Measurements from ENCODE around the gene MUC15. TPM values are rescaled to one million over a fixed set of nuclear protein-coding genes. Genes with fewer than 3 reads are reported as not detected.

The MUC15 gene
- total and polyA plus RNA-seq, 2 donors (not counting 1 experiment from before 2014, with no cell fraction given), result not detected

DNA sequence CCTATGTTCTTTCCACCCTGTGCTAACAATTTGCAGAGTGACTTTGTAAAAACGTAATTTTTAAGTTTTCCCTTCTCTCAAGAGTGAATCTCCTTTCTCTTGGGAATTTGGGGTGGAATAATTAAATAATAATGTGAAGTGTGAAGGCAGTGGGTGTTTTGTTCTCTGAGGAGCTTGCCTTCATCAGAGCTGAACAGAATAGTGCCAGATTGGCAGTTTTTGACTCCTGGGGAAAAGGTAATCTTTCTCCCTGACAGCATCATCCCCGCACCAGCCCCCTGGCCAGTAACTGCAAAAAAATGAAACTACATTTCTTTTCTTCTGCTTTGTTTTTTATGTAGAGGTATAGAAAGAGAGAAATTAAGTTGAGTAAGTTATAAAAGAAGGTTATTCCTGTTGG, 59.9 kb downstream of the MUC15 start:
- Histone ChIP-seq H3K79me2 (ENCODE audit: control insufficient read depth, insufficient read depth, low read length) (no peaks in the 10 kb centered on the region), H3K36me3 (replicated peaks in 1 of 2; ENCODE audit: control extremely low read depth in 1 of 2, control insufficient read depth in 1 of 2, extremely low read depth in 1 of 2, insufficient read depth in 2 of 2, low read length in 1 of 2) (no peaks in the 10 kb centered on the region), H3K4me1 (ENCODE audit: control insufficient read depth in 2 of 2, insufficient read depth in 2 of 2, low read length in 2 of 2) (no peaks in the 10 kb centered on the region), H4K20me1 (ENCODE audit: control insufficient read depth, insufficient read depth, low read length, poor library complexity, severe bottlenecking) (no peaks in the 10 kb centered on the region), H3K4me3 (ENCODE audit: control extremely low read depth in 1 of 5, extremely low read depth in 1 of 5, insufficient read depth in 1 of 5, low read depth in 2 of 5, low read length in 4 of 5) (no peak overlapping the region), H2AFZ (ENCODE audit: insufficient read depth, low read depth, low read length, poor library complexity, severe bottlenecking) (no peak overlapping the region), H3K9me3 (ENCODE audit: control extremely low read depth in 1 of 3, control insufficient read depth in 2 of 3, insufficient read depth in 1 of 3, low read length in 2 of 3) (no peaks in the 10 kb centered on the region), H3K4me2 (replicated peaks; ENCODE audit: low read depth, low read length, poor library complexity, severe bottlenecking) (no peak overlapping the region), H3K9ac (ENCODE audit: low read length) (no peak overlapping the region), H3K27ac (ENCODE audit: low read length in 2 of 2) (no peak overlapping the region), H3K27me3 (replicated peaks in 1 of 4; ENCODE audit: control extremely low read depth in 1 of 4, control insufficient read depth in 3 of 4, insufficient read depth in 4 of 4, low read length in 3 of 4) (no peaks in the 10 kb centered on the region)
- Mint-ChIP-seq H3K4me1 (no peaks in the 10 kb centered on the region), H3K27ac (no peak overlapping the region), H3K27me3 (no peaks in the 10 kb centered on the region), H3K9me3 (ENCODE audit: insufficient read depth) (no peaks in the 10 kb centered on the region), H3K4me3 (no peak overlapping the region)
- DNase-seq, result no peak
- ChIA-PET POLR2A (no interaction called here), CTCF (no interaction called here)
- TF ChIP-seq, protein P1, sequence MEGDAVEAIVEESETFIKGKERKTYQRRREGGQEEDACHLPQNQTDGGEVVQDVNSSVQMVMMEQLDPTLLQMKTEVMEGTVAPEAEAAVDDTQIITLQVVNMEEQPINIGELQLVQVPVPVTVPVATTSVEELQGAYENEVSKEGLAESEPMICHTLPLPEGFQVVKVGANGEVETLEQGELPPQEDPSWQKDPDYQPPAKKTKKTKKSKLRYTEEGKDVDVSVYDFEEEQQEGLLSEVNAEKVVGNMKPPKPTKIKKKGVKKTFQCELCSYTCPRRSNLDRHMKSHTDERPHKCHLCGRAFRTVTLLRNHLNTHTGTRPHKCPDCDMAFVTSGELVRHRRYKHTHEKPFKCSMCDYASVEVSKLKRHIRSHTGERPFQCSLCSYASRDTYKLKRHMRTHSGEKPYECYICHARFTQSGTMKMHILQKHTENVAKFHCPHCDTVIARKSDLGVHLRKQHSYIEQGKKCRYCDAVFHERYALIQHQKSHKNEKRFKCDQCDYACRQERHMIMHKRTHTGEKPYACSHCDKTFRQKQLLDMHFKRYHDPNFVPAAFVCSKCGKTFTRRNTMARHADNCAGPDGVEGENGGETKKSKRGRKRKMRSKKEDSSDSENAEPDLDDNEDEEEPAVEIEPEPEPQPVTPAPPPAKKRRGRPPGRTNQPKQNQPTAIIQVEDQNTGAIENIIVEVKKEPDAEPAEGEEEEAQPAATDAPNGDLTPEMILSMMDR (IDR thresholded peaks at IDR 0.05), result no peak
- no peak for TF ChIP-seq EZH2 (IDR thresholded peaks at IDR 0.05; ENCODE audit: borderline replicate concordance, insufficient read depth, low read depth, low read length, poor library complexity, severe bottlenecking)
- intact Hi-C loops (cut with micrococcal nuclease), result no loop called here
- ATAC-seq (ENCODE audit: low read depth), result no peak
- no CpG with 5 or more reads among the region's 2 CpGs for WGBS (ENCODE audit: insufficient coverage)

DNA sequence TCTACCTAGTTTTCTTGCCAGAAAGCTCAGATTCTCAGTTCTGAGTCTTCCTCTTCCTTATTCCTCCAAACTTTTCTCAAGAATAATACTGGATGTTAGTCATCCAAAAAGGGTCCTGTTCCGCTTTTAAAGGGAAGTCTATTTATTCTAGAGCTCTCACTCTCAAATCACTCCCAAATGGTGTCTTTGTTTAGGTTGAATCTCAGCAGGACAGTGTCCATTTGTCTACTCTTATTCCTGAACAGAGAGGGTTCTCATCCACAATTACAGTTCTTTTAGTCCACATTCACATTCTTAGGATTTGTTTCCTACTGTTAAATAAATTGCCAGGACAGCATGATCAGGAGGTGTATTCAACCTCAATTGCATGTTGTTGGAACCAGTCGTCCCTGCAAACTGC, 61.3 kb downstream of the MUC15 start:
- Histone ChIP-seq H3K27ac (ENCODE audit: low read length in 2 of 2) (no peak overlapping the region), H3K79me2 (ENCODE audit: control insufficient read depth, insufficient read depth, low read length) (no peaks in the 10 kb centered on the region), H3K9ac (ENCODE audit: low read length) (no peak overlapping the region), H3K36me3 (replicated peaks in 1 of 2; ENCODE audit: control extremely low read depth in 1 of 2, control insufficient read depth in 1 of 2, extremely low read depth in 1 of 2, insufficient read depth in 2 of 2, low read length in 1 of 2) (no peaks in the 10 kb centered on the region), H3K4me1 (ENCODE audit: control insufficient read depth in 2 of 2, insufficient read depth in 2 of 2, low read length in 2 of 2) (no peaks in the 10 kb centered on the region), H2AFZ (ENCODE audit: insufficient read depth, low read depth, low read length, poor library complexity, severe bottlenecking) (no peak overlapping the region), H3K4me2 (replicated peaks; ENCODE audit: low read depth, low read length, poor library complexity, severe bottlenecking) (no peak overlapping the region), H3K9me3 (ENCODE audit: control extremely low read depth in 1 of 3, control insufficient read depth in 2 of 3, insufficient read depth in 1 of 3, low read length in 2 of 3) (no peaks in the 10 kb centered on the region), H4K20me1 (ENCODE audit: control insufficient read depth, insufficient read depth, low read length, poor library complexity, severe bottlenecking) (no peaks in the 10 kb centered on the region), H3K27me3 (replicated peaks in 1 of 4; ENCODE audit: control extremely low read depth in 1 of 4, control insufficient read depth in 3 of 4, insufficient read depth in 4 of 4, low read length in 3 of 4) (no peaks in the 10 kb centered on the region), H3K4me3 (ENCODE audit: control extremely low read depth in 1 of 5, extremely low read depth in 1 of 5, insufficient read depth in 1 of 5, low read depth in 2 of 5, low read length in 4 of 5) (no peak overlapping the region)
- POLR2A ChIA-PET, result no interaction called here
- TF ChIP-seq, protein P1 (IDR thresholded peaks at IDR 0.05), result no peak
- TF ChIP-seq EZH2 (IDR thresholded peaks at IDR 0.05; ENCODE audit: borderline replicate concordance, insufficient read depth, low read depth, low read length, poor library complexity, severe bottlenecking), result no peak
- intact Hi-C loops (cut with micrococcal nuclease), result no loop called here
- no peaks in the 10 kb centered on the region for H3K27me3 Mint-ChIP-seq
- no peak overlapping the region for H3K27ac Mint-ChIP-seq
- H3K4me1 Mint-ChIP-seq, result no peaks in the 10 kb centered on the region
- 70% methylated on average over 1 of the region's 2 CpGs for WGBS (ENCODE audit: insufficient coverage)
- no peak for ATAC-seq (ENCODE audit: low read depth)
- no peak for DNase-seq
- H3K9me3 Mint-ChIP-seq (ENCODE audit: insufficient read depth), result no peaks in the 10 kb centered on the region
- H3K4me3 Mint-ChIP-seq, result no peak overlapping the region
- CTCF ChIA-PET, result interaction anchor here (1.0 kb wide), 1 partner anchor 16 kb away, joined by 3 read pairs; no protein-coding TSS in a partner anchor

All from B cell (primary cell).